Measurements from ENCODE around the gene P2RX7. TPM values are rescaled to one million over a fixed set of nuclear protein-coding genes. Genes with fewer than 3 reads are reported as not detected.

The P2RX7 gene
- total and polyA plus RNA-seq, 9 of the 15 experiments (the other 6 are each of a cell fraction or from before 2014, with no cell fraction given), result 0.04 to 0.65 (median 0.30) TPM

- TF ChIP-seq TFAP4 (CRISPR knock-in tag; IDR thresholded peaks at IDR 0.05; ENCODE audit: borderline replicate concordance) (no peak), ZNF184 (CRISPR knock-in tag; IDR thresholded peaks at IDR 0.05) (no peak), ZNF3 (CRISPR knock-in tag; IDR thresholded peaks at IDR 0.05) (no peak), SIN3B (IDR thresholded peaks at IDR 0.05; ENCODE audit: low read depth) (no peak), ZNF143 (CRISPR knock-in tag; IDR thresholded peaks at IDR 0.05) (no peak), CTBP1 (IDR thresholded peaks at IDR 0.05; ENCODE audit: borderline replicate concordance) (peak; percentile 33; the same call in 1 of the 2 replicates), L3MBTL2 (IDR thresholded peaks at IDR 0.05) (peak; percentile 55), ZHX1 (conservative IDR thresholded peaks at IDR 0.05; ENCODE audit: low read length) (no peak), FOSL1 (tag; conservative IDR thresholded peaks at IDR 0.05) (peak; percentile 92), NR2F6 (CRISPR knock-in tag; IDR thresholded peaks at IDR 0.05) (no peak)
- TF ChIP-seq, protein P1, sequence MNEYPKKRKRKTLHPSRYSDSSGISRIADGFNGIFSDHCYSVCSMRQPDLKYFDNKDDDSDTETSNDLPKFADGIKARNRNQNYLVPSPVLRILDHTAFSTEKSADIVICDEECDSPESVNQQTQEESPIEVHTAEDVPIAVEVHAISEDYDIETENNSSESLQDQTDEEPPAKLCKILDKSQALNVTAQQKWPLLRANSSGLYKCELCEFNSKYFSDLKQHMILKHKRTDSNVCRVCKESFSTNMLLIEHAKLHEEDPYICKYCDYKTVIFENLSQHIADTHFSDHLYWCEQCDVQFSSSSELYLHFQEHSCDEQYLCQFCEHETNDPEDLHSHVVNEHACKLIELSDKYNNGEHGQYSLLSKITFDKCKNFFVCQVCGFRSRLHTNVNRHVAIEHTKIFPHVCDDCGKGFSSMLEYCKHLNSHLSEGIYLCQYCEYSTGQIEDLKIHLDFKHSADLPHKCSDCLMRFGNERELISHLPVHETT (CRISPR knock-in tag; conservative IDR thresholded peaks at IDR 0.05 in 1 of 2, IDR thresholded peaks at IDR 0.05 in 1 of 2), result peak in 1 of 2 experiments; percentile 32; a peak in 1 of 4 replicates
These were observed 42.9 kb downstream of the P2RX7 start (continued) for GRCh38 chr12:121175383-121176119.
